ENCODE data around the gene MVB12B. TPM values are rescaled to one million over a fixed set of nuclear protein-coding genes. Genes with fewer than 3 reads are reported as not detected.

MVB12B gene
- total and polyA plus RNA-seq, 2 of the 13 experiments (the other 11 are each of a cell fraction or from before 2014, with no cell fraction given), result 12.1 to 30.1 TPM

GRCh38 chr9:126398403-126399058 is 71.9 kb downstream of the MVB12B start (continued):
- no peak for TF ChIP-seq ZBTB40 (IDR thresholded peaks at IDR 0.05)
- no peak for TF ChIP-seq ZBTB40 (CRISPR knock-in tag; IDR thresholded peaks at IDR 0.05)
- TF ChIP-seq CENPX (CRISPR knock-in tag; IDR thresholded peaks at IDR 0.05), result no peak
- TF ChIP-seq ZNF672 (CRISPR knock-in tag; IDR thresholded peaks at IDR 0.05), result no peak
- TF ChIP-seq ZNF710 (CRISPR knock-in tag; IDR thresholded peaks at IDR 0.05; ENCODE audit: borderline replicate concordance), result no peak
- TF ChIP-seq GABPB1 (CRISPR knock-in tag; IDR thresholded peaks at IDR 0.05), result peak; percentile 37; the same call in 1 of the 2 replicates
- no peak for TF ChIP-seq ZBTB49 (CRISPR knock-in tag; IDR thresholded peaks at IDR 0.05; ENCODE audit: borderline replicate concordance)
- 0 out of 2 replicates have a peak, but pooled peaks have one; percentile 54 for TF ChIP-seq ZNF317 (CRISPR knock-in tag; IDR thresholded peaks at IDR 0.05)
- TF ChIP-seq ARID5B (CRISPR knock-in tag; IDR thresholded peaks at IDR 0.05), result peak; percentile 35; the same call in 1 of the 2 replicates
- TF ChIP-seq ZNF75D (CRISPR knock-in tag; IDR thresholded peaks at IDR 0.05; ENCODE audit: borderline replicate concordance), result no peak
- no peak for TF ChIP-seq ZNF850 (CRISPR knock-in tag; conservative IDR thresholded peaks at IDR 0.05)
